GM23248 (cell line): ENCODE measurements around the gene KRCC1. TPM values are rescaled to one million over a fixed set of nuclear protein-coding genes. Genes with fewer than 3 reads are reported as not detected.

Experiments
- DNase-seq: peaks from one replicate; pipeline ENCODE4 v3.0.0-alpha.2; 2015
- H2AFZ ChIP-seq: fragments of 200-600 bp; sonication (generic); 2 replicates; pipeline ENCODE4 v1.6.1; 2016; ENCODE audit warnings: antibody characterized with exemption
- H3F3A ChIP-seq: fragments of 200-600 bp; sonication (generic); 2 replicates; pipeline ENCODE4 v1.6.1; 2016; ENCODE audit warnings: mild to moderate bottlenecking, antibody characterized with exemption, mixed run types; ENCODE audit not compliant: insufficient read depth
- H3K27ac ChIP-seq: fragments of 200-600 bp; sonication (generic); 2 replicates; pipeline ENCODE4 v1.5.1; 2016; ENCODE audit warnings: mild to moderate bottlenecking
- H3K27me3 ChIP-seq: fragments of 200-600 bp; sonication (generic); replicated peaks from 2 replicates; pipeline ENCODE4 v1.6.1; 2016; ENCODE audit warnings: mild to moderate bottlenecking; ENCODE audit not compliant: insufficient read depth
- H3K36me3 ChIP-seq: fragments of 200-600 bp; sonication (generic); 2 replicates; pipeline ENCODE4 v1.6.1; 2016; ENCODE audit warnings: low read depth, mild to moderate bottlenecking
- H3K4me1 ChIP-seq: fragments of 200-600 bp; sonication (generic); 2 replicates; pipeline ENCODE4 v1.6.1; 2016; ENCODE audit warnings: mild to moderate bottlenecking; ENCODE audit not compliant: insufficient read depth
- H3K4me2 ChIP-seq: fragments of 200-600 bp; sonication (generic); one replicate; pipeline ENCODE4 v1.6.1; 2016; ENCODE audit warnings: mild to moderate bottlenecking; ENCODE audit not compliant: unreplicated experiment
- H3K4me3 ChIP-seq: fragments of 200-600 bp; sonication (generic); 2 replicates; pipeline ENCODE4 v1.5.1; 2016; ENCODE audit warnings: mild to moderate bottlenecking
- H3K79me2 ChIP-seq: fragments of 200-600 bp; sonication (generic); 2 replicates; pipeline ENCODE4 v1.6.1; 2016; ENCODE audit warnings: mild to moderate bottlenecking; ENCODE audit not compliant: insufficient read depth
- H3K9ac ChIP-seq: fragments of 200-600 bp; sonication (generic); 2 replicates; pipeline ENCODE4 v1.6.1; 2016; ENCODE audit warnings: mild to moderate bottlenecking
- H3K9me2 ChIP-seq: fragments of 200-600 bp; sonication (generic); 2 replicates; pipeline ENCODE4 v1.6.1; 2016; ENCODE audit warnings: mixed run types, mild to moderate bottlenecking, moderate library complexity; ENCODE audit not compliant: insufficient read depth
- H3K9me3 ChIP-seq: fragments of 200-600 bp; sonication (generic); one replicate; pipeline ENCODE4 v1.6.1; 2017; ENCODE audit warnings: low read depth
- H4K20me1 ChIP-seq: fragments of 200-600 bp; sonication (generic); 2 replicates; pipeline ENCODE4 v1.6.0; 2016; ENCODE audit not compliant: insufficient read depth
- EZH2 ChIP-seq: fragments of 200-600 bp; sonication (generic); IDR thresholded peaks from 2 replicates; pipeline ENCODE4 v1.6.1; 2018; ENCODE audit warnings: antibody characterized with exemption, mild to moderate bottlenecking; ENCODE audit not compliant: insufficient read depth, poor library complexity, severe bottlenecking
- EZH2phosphoT487 ChIP-seq: fragments of 200-600 bp; sonication (generic); IDR thresholded peaks from 2 replicates; pipeline ENCODE4 v1.6.1; 2018; ENCODE audit warnings: antibody characterized with exemption, moderate library complexity, mild to moderate bottlenecking, low read depth; ENCODE audit not compliant: insufficient read depth
- WGBS, 2 experiments: methylation state at CpG; one replicate each; pipeline ENCODE4 v1.1.6; 2015 to 2017; ENCODE audit warnings: low lambda C conversion rate in 2 of 2, low coverage in 1 of 2; ENCODE audit errors: missing lambda C conversion rate in 2 of 2; 5-methylcytosine and 5-hydroxymethylcytosine counted together
- in situ Hi-C: fragments of 300-500 bp; cut with MboI; formaldehyde crosslinking; loops from 2 replicates; pipeline ENCODE4 v1.15.0; 2020
- polyA plus RNA-seq: library from polyadenylated mRNA; unstranded; fragments of >200 nt; fragmentation: Nextera tagmentation; extraction: Ambion mirVana; gene quantifications from 2 replicates; pipeline ENCODE4 v1.2.1, GENCODE V29; 2016
- total RNA-seq: library from RNA; depleted of rRNA; stranded (reverse); fragments of >200 nt; shearing (Covaris generic); gene quantifications from 2 replicates; pipeline ENCODE4 v1.2.3, GENCODE V29; 2014

KRCC1 gene
- total and polyA plus RNA-seq, 2 experiments from 2014 or later = 33.1 to 41.3 TPM

DNA sequence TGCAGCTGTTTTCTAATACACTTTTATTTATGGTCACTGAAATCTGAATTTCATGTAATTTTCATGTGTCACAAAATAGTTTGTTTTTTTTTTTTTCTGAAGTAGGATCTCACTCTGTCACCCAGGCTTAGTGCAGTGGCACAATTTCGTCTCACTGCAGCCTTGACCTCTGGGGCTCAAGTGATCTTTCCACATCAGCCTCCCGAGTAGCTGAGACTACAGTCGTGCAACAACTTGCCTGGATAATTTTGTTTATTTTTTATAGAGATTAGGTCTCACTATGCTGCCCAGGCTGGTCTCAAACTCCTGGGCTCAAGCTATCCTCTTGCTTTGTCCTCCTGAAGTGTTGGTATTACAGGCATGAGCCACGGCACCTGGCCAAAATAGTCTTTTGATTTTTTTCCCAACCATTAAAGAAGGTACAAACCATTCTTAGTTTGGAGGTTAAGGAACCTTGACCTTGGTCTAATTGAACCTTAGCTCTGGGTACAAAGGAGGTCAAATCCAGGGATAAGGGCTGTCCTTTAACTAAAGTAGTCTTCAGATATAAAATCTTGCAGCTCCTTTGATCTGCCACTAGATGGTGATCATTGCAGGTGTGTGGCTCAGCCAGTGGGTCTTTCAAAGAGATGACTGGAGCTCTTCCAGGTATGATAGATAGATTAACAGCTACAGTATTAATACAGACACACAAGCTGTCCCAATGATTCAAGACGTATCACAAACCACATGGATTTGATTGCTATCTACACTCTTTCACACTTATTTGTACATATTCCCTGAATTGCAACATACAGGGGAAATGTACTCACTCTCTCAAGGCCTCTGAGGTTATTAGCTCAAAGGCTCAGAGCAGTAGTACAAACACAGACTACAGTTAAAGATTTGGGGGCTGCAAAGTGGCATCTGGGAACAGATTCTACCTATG lies 4.7 kb upstream of the KRCC1 start:
- no peaks in the 10 kb centered on the region for H3F3A ChIP-seq
- H3K27ac ChIP-seq = no peak overlapping the region
- TF ChIP-seq EZH2phosphoT487 = no peak
- TF ChIP-seq EZH2 = no peak
- peak; percentile 66 for DNase-seq
- WGBS, 2 experiments = 54 to 56% methylated on average over 5 of the region's 5 CpGs
- in situ Hi-C loops = loop anchor here (5.0 kb wide), 1 partner anchor 97 kb away; no protein-coding TSS in a partner anchor
- H3K27me3 ChIP-seq = no peaks in the 10 kb centered on the region
- H3K4me3 ChIP-seq = no peak overlapping the region
- H3K9me2 ChIP-seq = no peaks in the 10 kb centered on the region
- no peaks in the 10 kb centered on the region for H3K36me3 ChIP-seq
- no peak overlapping the region for H3K4me2 ChIP-seq
- H3K79me2 ChIP-seq = peaks cover 11% of the 10 kb centered on the region
- H2AFZ ChIP-seq = no peak overlapping the region
- H3K9me3 ChIP-seq = no peaks in the 10 kb centered on the region
- H3K4me1 ChIP-seq = 0 out of 2 replicates have a peak, but pooled peaks cover 4% of the 10 kb centered on the region
- H4K20me1 ChIP-seq = no peaks in the 10 kb centered on the region
- H3K9ac ChIP-seq = no peak overlapping the region

- Histone ChIP-seq H3K4me2 (no peak overlapping the region), H3K9me3 (no peaks in the 10 kb centered on the region), H3K36me3 (no peaks in the 10 kb centered on the region), H3F3A (peaks cover 14% of the 10 kb centered on the region), H3K27me3 (no peaks in the 10 kb centered on the region), H3K9me2 (no peaks in the 10 kb centered on the region), H3K27ac (no peak overlapping the region), H2AFZ (0 out of 2 replicates have a peak overlapping the region, but pooled peaks have one; percentile 89), H3K79me2 (peaks cover 31% of the 10 kb centered on the region), H3K9ac (no peak overlapping the region), H3K4me1 (peaks cover 17% of the 10 kb centered on the region), H4K20me1 (0 out of 2 replicates have a peak, but pooled peaks cover 4% of the 10 kb centered on the region), H3K4me3 (no peak overlapping the region)
- in situ Hi-C loops = no loop called here
- no peak for TF ChIP-seq EZH2
- TF ChIP-seq EZH2phosphoT487 = no peak
- no peak for DNase-seq
- WGBS, 2 experiments = 89 to 95% methylated on average over 5 of the region's 5 CpGs
Observed at GRCh38 chr2:88058191-88058590, 2.6 kb upstream of the KRCC1 start.

DNA sequence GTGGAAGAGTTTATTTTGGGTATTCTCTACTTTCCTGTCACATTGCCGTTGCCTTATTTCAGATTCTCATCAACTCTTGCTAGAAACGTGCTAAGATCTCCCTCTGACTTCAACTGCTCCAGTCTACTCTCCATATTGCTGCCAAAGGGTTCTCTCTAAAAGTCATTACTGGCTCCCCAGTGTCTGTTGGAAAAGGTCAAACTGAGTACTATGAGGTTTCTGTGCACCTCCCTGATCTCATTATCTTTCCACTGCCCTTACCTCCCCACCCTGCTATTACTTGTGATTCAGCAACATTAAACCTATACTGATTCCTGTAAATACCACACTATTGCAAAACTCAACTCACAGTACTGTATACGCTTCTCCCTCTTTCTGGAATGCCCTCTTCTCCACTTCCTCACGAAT lies 1.9 kb upstream of the KRCC1 start:
- Histone ChIP-seq H3K36me3 (peaks cover 5% of the 10 kb centered on the region; the same call in 1 of the 2 replicates), H3K9me2 (no peaks in the 10 kb centered on the region), H3K9ac (no peak overlapping the region), H3F3A (peaks cover 20% of the 10 kb centered on the region), H3K4me3 (no peak overlapping the region), H4K20me1 (0 out of 2 replicates have a peak, but pooled peaks cover 12% of the 10 kb centered on the region), H3K9me3 (no peaks in the 10 kb centered on the region), H3K79me2 (peaks cover 39% of the 10 kb centered on the region), H3K4me2 (no peak overlapping the region), H3K27me3 (no peaks in the 10 kb centered on the region), H2AFZ (peak overlapping the region; percentile 89; the same call in 1 of the 2 replicates), H3K4me1 (peaks cover 21% of the 10 kb centered on the region), H3K27ac (no peak overlapping the region)
- TF ChIP-seq EZH2phosphoT487 (no peak), EZH2 (no peak)
- in situ Hi-C loops = no loop called here
- DNase-seq = peak; percentile 8
- WGBS, 2 experiments = 61 to 62% methylated on average over 4 of the region's 4 CpGs

- DNase-seq = peak; percentile 62
- peaks cover 65% of the 10 kb centered on the region for H3K79me2 ChIP-seq
- in situ Hi-C loops = no loop called here
Observed at GRCh38 chr2:88054782-88055370, 707 bp downstream of the KRCC1 start.

More at GRCh38 chr2:88054782-88055370, 707 bp downstream of the KRCC1 start:
- Histone ChIP-seq H3K4me3 (peak overlapping the region; percentile 81), H3K9ac (peak overlapping the region; percentile 88), H3K4me1 (peaks cover 21% of the 10 kb centered on the region), H3K27me3 (no peaks in the 10 kb centered on the region), H4K20me1 (0 out of 2 replicates have a peak, but pooled peaks cover 13% of the 10 kb centered on the region), H3K9me2 (no peaks in the 10 kb centered on the region), H3F3A (peaks cover 20% of the 10 kb centered on the region), H3K9me3 (no peaks in the 10 kb centered on the region), H3K36me3 (peaks cover 6% of the 10 kb centered on the region; the same call in 1 of the 2 replicates), H2AFZ (peak overlapping the region; percentile 35), H3K4me2 (peak overlapping the region; percentile 97), H3K27ac (peak overlapping the region; percentile 76)
- TF ChIP-seq EZH2phosphoT487 = no peak
- 7% methylated on average over 24 to 25 of the region's 25 CpGs for WGBS, 2 experiments
